Measurements from ENCODE around the gene LAIR2.

- TF ChIP-seq CTCF (IDR thresholded peaks at IDR 0.05) (no peak), EP300 (IDR thresholded peaks at IDR 0.05) (no peak)
Observed at GRCh38 chr19:54489766-54490165, 12.9 kb upstream of the LAIR2 start.
